HL-60/S4 treated with retinoic acid at 250 ng/mL for 4 days and 3 days (cell line): ENCODE data around the gene CRYZL1.

Experiments
- in situ Hi-C: fragments of 300-500 bp; cut with MboI; formaldehyde crosslinking; loops from 2 replicates; pipeline ENCODE4 v1.7.0; 2022; ENCODE audit warnings: low sequenced_read_pairs

Gene CRYZL1

GRCh38 chr21:33567914-33568313 is 73.6 kb downstream of the CRYZL1 start:
- in situ Hi-C loops: no loop called here

DNA sequence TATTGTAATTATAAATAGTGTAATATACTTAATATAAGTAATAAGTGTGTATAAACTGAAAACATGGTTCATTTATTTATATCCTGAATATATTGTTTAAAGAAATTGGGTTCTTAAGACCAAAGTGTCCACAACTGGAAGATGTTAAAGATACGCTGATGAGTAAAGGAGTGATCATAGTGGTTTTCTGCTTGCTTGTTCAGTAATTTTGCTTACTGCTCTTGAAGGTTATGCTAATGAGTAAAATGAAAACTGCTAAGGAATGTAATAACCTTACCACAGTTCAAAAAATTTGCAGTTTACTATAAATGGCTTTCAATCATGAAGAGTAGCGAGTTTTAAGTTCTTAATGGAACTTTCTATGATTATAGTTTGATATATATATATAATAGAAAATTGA is 75.0 kb downstream of the CRYZL1 start:
- in situ Hi-C loops: no loop called here

DNA sequence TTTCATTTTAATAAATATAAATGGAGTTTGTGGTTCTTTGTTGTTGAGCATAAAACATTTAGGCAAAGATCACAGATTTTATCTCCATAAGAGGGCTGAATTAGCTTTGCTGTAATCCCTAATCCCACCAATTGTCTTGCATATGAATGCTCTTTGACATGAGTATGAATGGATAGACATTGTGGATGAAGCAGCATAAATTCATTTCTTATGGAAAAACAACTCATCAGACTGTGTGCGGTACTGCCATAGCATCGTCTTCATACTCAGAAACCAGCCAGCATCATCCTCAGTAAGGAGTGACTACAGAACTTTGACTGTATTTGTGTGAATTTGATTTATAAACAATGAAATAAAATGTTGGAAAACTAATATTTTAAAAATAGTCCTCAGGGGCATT is 79.2 kb downstream of the CRYZL1 start:
- in situ Hi-C loops: no loop called here

DNA sequence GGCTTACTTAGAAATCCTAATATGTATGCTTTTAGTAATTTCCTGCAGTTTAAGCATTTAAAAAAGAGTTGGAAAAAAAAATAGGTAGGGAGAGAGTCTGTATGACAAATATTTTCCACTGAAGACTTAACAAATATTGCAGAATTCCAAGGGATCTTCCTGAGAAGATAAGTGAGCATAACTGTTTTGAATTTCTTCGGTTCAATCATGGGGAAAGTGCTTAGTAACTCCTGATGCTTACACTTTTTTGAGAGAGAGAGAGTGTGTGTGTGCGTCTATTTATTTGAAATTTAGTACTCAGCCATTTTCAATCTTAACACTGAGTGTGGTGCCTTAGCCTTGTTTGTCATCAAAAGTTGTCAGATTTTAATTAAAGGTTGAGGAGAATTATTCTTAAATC is 80.2 kb downstream of the CRYZL1 start:
- in situ Hi-C loops: no loop called here

- in situ Hi-C loops: no loop called here
These were observed 80.6 kb downstream of the CRYZL1 start for GRCh38 chr21:33560965-33561364.

DNA sequence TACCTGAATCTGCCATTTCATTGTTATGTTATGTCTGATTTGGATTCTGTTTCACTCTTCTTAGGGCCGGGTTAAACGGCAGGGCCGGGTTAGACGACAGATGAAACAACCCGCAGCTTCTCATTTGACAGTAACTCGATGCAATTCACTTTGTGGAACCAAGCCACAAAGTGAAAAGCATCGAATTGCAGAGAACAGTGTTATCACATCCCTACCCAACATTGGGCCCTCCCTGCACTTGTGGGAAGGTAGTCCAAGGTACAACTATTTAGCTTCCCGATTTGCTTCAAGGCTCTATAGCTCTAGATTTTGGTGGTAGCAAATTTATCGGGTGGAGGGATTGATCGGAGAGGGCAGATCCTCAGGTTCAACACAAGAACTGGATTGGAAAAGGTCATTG is 81.7 kb downstream of the CRYZL1 start:
- in situ Hi-C loops: no loop called here

- in situ Hi-C loops: no loop called here
These were observed 82.6 kb downstream of the CRYZL1 start for GRCh38 chr21:33558777-33559421.

- in situ Hi-C loops: no loop called here
These were observed 84.1 kb downstream of the CRYZL1 start for GRCh38 chr21:33557447-33557846.

- in situ Hi-C loops: no loop called here
These were observed 86.6 kb downstream of the CRYZL1 start for GRCh38 chr21:33554982-33555344.

- in situ Hi-C loops: no loop called here
These were observed 87.1 kb downstream of the CRYZL1 start for GRCh38 chr21:33554236-33554981.

DNA sequence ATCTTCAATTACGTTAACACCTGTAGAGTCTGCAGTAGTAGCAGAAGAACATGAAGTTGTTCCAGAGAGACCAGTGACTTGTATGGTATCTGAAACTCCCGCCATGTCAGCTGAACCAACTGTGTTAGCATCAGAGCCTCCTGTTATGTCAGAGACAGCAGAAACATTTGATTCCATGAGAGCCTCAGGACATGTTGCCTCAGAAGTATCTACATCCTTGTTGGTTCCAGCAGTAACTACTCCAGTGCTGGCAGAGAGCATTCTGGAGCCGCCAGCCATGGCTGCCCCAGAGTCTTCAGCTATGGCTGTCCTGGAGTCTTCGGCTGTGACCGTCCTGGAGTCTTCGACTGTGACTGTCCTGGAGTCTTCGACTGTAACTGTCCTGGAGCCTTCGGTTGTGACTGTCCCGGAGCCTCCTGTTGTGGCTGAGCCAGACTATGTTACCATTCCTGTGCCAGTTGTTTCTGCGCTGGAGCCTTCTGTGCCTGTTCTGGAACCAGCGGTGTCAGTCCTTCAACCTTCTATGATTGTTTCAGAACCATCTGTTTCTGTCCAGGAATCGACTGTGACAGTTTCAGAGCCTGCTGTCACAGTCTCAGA is 88.4 kb downstream of the CRYZL1 start:
- in situ Hi-C loops: no loop called here

- in situ Hi-C loops: no loop called here
These were observed 89.2 kb downstream of the CRYZL1 start for GRCh38 chr21:33552093-33552998.

- in situ Hi-C loops: no loop called here
These were observed 89.9 kb downstream of the CRYZL1 start for GRCh38 chr21:33551664-33552063.

DNA sequence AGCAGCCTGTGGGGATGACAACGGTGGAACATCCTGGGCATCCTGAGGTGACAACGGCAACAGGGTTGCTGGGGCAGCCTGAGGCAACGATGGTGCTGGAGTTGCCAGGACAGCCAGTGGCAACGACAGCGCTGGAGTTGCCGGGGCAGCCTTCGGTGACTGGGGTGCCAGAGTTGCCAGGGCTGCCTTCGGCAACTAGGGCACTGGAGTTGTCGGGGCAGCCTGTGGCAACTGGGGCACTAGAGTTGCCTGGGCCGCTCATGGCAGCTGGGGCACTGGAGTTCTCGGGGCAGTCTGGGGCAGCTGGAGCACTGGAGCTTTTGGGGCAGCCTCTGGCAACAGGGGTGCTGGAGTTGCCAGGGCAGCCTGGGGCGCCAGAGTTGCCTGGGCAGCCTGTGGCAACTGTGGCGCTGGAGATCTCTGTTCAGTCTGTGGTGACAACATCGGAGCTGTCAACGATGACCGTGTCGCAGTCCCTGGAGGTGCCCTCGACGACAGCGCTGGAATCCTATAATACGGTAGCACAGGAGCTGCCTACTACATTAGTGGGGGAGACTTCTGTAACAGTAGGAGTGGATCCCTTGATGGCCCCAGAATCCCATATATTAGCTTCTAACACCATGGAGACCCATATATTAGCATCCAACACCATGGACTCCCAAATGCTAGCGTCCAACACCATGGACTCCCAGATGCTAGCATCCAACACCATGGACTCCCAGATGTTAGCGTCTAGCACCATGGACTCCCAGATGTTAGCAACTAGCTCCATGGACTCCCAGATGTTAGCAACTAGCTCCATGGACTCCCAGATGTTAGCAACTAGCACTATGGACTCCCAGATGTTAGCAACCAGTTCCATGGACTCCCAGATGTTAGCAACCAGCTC is 90.5 kb downstream of the CRYZL1 start:
- in situ Hi-C loops: no loop called here

- in situ Hi-C loops: no loop called here
These were observed 91.4 kb downstream of the CRYZL1 start for GRCh38 chr21:33549848-33550771.

DNA sequence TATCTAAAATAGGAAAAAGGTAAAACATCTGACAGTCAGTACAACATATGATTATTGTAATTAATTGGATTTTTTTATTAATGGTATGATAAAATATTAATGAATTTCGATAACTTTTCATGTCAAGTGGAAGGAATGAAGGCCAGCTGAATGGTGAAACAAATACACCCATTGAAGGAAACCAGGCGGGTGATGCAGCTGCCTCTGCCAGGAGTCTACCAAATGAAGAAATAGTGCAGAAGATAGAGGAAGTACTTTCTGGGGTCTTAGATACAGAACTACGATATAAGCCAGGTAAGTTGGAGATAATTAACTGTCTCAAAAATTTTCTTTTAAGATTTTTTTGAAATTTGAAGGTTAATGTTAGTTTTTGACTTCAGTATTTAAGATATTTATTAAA is 95.5 kb downstream of the CRYZL1 start:
- in situ Hi-C loops: no loop called here

DNA sequence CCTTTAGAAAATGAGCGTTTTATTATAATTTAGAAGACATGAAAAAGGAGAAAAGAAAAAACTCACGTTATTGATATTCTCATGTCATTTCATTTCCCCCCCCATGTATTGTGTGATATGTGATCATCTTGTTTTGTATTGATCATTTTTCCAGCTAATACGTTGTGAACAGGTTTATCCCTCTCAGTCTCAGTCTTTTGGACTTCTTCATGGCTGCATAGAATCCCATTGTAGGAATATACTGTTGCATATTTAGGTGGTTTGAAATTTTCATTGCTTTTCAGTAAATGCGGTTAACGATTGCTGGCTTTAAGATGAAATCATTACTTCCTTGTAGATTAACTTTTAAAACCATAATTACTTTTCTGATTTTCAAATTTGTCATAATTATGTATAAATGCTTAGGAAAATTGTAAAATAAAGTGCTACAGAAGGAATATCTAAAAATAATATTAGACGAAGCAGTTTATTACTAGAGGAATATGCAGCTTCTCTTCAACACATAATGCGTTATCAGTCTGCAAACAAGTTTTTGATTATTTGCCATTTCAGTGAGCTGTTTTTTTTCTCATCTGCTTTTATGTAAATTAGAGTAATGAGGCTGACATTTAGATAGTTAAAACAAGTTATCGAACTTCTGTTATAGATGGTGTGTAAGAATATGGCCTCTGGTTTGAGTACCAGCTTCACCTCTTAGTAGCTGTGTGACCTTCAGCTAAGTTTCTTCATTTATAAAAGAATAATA is 96.9 kb downstream of the CRYZL1 start:
- in situ Hi-C loops: no loop called here

DNA sequence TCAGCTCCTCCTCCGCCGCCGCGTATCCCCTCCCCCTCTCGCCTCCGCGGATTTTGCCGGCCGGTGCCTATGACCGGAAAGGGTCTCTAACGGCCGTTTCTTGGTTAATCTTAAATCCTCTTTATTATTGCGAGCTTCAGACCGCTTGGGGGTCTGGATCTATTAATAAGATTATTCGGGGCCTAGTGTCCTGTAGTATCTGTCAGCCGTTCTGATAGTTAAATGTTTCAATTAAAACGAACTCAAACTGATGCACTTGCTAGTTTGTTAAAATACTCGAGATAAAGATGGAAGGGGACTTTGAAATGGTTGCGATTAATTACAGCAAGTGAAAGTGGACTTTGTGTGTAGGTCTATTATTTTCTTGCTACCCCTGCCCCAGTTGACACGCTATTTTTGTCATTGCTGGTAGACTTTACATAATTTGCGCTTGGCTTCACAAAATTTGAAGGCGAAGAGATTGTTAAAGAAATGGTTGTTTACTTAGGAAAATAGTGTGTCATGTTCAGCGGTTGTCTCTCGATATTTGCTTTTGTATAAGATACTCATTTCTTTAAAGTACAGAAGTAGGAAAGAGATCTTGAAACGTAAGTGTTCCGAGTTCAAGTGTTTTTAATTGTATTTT is 97.9 kb downstream of the CRYZL1 start:
- in situ Hi-C loops: no loop called here
